ENCODE results near the gene SLC25A21.

- TF ChIP-seq CTCF (IDR thresholded peaks at IDR 0.05 in 8 of 11, conservative IDR thresholded peaks at IDR 0.05 in 3 of 11), result no peak
- TF ChIP-seq POLR2AphosphoS5 (IDR thresholded peaks at IDR 0.05), result no peak
- TF ChIP-seq POLR2A (IDR thresholded peaks at IDR 0.05), result no peak
Observed at GRCh38 chr14:36979863-36980262, 192.5 kb downstream of the SLC25A21 start.
